Measurements from ENCODE around the gene HDAC9.

The HDAC9 gene

DNA sequence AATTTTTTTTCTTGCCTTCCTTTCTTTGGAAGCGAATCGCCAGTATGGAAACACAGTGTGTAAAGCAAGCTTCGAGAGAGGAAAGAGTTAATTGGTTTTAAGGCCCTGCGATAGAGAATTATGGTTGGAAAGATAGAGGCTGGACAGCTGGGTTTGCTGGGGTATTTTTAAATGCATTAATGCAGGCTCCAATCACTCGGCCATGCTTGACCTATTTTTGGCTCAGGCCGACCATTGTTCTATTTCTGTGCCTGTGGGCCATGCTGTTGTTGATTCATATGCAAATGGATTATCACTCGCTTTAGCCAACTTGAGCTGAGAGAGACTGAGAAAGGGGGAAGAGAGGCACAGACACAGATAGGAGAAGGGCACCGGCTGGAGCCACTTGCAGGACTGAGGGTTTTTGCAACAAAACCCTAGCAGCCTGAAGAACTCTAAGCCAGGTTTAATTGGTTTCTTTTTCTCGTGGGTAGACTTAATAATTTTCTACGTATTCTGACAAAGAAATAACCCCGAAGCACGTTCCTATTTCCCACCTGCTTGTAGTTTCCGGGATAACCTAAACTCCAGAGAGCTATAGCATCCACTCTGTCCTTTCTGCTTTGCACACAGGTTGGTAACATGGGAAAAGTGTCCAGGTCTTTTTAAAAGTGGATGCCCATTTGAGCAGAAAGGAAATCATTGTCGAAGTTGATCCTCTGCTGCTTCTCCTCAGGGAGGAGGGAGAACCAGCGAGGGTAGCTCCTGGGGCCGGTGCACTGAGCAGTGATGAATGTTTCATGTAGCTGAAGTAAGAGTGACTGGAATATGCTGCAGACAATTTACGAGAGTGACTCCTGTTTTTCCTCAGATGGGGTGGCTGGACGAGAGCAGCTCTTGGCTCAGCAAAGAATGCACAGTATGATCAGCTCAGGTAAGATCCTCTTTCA, at the start of gene HDAC9:
HDAC9 (plus strand) TSS at position 338 of the 929 bp plus-strand sequence; CDS start at position 892, 554 bp downstream.
- DNase-seq, result peak in 1 of 2 donors; percentile 13

DNA sequence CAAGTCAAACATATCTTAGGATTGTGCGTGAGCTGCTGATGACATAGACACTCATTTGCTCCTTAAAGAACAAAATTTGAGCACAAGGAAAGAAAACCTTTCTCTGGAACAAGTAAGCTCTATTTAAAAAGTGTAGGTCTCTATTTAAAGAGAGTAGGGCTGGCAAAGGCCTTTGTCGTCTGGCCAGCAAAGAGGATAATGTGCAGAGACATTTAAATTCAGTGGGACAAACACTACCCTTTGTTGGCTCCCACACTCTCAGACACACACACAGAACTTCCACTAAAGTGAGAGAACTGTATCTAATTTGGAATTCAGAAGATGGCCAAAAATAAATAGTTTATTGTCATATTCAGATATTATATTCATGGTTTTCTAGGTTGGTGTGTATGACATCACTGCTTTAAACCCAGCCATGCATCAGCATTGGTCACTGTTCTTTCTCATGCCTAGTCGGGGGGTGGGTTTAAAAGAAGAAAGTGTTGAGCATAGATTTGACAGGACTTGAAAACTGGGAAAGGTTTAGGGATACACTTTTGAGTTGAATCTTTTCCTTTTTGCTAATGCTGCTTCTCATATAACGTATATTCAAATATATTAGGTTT, 49.5 kb upstream of the HDAC9 start:
- no peak for DNase-seq

DNA sequence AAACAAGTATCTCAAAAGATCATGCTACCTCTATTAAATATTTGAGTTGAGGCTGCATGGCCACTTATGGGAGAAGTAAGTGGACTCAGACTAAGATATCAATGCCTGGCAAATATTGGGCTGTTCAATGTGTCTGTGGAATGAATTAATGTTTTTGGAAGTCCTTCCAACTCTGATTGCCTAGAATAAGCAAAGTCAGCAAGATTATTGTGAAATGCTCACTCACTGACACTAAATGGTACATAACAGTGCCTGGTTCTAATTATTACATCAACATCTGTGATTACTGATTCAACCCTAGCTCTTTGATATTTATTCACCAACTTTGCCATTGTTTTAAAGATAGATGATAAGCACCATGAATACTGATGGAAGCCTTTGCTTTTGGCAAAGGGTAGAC, 45.5 kb upstream of the HDAC9 start:
- DNase-seq, result no peak

GRCh38 chr7:18455606-18456005, 39.9 kb upstream of the HDAC9 start:
- no peak for DNase-seq

DNA sequence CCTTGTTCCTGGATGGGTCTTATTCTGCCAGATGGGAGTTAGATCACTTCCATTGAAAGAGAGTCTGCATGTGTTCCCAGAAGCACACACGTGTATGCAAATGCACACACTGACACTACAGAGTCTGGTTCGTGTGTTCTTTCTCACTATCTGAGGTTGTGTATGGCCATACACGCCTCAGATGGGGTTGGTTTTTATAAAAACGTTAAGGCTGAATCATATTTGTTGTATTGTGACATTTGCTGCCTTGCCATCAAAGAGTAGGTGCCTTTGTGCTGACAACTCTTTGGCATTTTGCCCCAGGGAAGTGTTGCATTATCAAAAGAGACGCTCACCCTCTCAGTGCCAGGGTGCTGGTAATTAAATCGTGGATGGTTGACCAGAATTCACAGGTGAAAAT, 37.7 kb upstream of the HDAC9 start:
- DNase-seq, result no peak

DNA sequence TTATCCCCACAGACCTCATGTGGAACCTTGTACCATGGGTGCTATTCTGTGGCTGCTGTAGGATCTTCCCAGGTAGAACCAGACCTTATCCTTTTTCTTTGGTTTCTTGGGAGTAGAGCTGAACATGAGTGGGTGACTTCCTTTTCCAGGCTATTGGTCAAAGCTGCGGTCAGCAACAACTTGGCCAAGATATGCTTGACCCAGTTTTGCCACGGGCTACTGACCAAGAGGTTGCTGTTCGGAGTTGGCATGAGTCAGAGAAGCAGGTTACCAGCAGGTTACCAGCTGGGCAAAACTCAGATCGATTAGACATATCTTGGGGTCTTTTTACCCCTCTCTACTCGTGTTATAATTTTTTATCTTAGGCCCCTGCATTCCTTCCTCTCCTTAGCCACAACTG, 36.7 kb upstream of the HDAC9 start:
- DNase-seq, result no peak

DNA sequence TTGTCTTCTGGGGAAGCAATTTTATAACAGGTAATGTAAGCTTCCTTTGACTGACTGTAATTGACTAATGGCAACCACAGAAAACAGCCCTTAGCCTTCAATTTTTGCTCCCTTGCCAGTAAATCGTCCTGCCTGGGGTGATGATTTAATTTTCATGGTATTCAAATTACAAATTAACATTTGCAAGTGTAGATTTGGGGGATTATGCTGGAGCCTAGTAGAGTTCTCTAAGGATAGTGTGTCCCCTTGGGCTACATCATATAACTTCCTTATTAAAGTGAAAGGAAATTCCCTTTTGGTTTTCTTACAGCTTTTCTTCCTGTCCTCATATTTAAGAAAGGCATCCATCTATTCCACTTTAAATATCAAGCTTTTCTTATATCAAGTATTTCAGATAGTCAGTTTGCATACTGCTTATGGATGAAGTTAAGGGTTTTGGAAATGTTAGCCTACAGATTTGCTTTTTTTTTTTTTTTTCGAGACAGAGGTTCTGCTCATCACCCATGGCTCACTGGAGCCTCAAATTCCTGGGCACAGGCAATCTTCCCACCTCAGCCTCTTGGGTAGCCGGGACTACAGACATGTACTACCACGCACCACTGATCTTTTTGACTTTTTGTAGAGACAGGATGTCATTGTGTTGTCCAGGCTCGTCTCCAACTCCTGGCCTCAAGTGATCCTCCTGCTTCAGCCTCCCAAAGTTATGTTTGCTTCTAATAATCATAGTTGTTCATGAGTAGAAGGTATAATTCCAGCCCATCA, 35.9 kb upstream of the HDAC9 start:
- DNase-seq, result no peak

- DNase-seq, result no peak
These were observed 33.6 kb upstream of the HDAC9 start for GRCh38 chr7:18461785-18462467.

DNA sequence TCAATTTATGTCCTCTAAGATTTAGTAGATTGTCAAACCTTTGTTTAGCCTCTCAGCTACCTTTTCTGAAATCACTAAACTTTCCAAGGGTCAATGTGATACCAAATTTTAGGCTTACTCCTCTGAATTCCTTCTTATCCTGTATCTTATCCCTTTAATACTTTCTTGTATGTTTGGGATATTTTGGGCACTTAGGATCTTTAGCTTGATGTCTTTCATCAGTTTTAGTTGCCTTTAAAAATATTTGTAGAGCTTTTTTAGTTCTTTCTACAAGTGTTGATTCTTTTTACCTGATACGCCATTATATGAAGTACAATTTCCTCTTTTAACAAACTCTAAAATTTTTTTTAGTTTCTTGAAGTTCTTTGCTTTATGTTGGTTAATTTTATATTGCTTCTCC, 30.7 kb upstream of the HDAC9 start:
- no peak for DNase-seq

GRCh38 chr7:18467011-18467410, 28.5 kb upstream of the HDAC9 start:
- DNase-seq, result no peak

GRCh38 chr7:18468795-18469194, 26.8 kb upstream of the HDAC9 start:
- no peak for DNase-seq

- DNase-seq, result no peak
These were observed 26.2 kb upstream of the HDAC9 start for GRCh38 chr7:18469316-18469715.

DNA sequence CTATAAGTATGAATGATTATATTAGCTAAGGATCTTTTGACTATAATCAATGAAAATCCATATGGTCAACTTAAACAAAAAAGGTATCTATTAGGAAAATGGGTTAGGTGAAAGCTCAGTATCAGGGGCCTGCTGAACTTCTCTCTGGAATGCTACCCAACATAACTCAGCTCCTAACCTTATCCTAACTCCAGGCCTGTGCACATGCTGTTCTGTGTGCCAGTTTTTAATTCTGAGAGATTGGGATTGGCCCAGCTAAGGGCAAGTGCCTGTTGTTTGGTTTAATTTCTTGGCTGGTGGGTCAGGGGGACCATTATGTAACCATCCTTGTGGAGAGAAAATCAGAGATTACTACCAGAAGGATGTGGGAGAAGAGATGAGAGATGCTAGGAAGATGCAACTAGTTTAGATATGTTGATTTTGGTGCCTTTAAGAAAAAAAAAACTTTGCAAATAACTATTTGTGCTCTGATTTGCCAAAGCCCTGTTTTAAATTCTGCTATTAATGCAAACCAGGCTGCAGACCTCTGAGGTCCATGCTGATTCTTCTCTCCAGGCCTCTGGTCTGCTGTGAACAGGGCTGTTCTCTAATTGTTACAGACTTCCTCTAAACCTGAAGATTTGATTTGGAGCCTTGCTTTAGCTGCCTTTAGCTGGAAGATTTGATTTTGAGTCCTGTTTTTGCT, 23.9 kb upstream of the HDAC9 start:
- no peak for DNase-seq

GRCh38 chr7:18472161-18472483, 23.4 kb upstream of the HDAC9 start:
- DNase-seq, result no peak

DNA sequence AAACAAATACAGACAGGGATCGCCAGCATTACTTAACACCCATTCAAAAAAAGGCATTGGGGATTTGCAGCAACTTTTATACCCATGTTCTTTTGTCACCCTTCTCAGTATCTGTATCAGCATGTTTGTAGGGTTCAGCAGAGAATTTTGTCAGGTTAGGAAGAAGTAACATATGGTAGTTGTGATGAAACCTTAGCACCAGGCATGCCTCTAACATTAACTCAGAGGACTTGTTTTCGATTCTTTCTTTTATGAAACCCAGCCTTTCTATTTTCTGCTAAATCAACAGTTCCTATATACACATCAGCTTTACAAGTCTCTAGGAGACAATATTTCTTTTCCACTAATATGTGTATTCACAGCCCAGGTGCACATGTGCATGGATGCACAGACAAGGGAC, 22.4 kb upstream of the HDAC9 start:
- no peak for DNase-seq

GRCh38 chr7:18474944-18475343, 20.6 kb upstream of the HDAC9 start:
- DNase-seq, result no peak

DNA sequence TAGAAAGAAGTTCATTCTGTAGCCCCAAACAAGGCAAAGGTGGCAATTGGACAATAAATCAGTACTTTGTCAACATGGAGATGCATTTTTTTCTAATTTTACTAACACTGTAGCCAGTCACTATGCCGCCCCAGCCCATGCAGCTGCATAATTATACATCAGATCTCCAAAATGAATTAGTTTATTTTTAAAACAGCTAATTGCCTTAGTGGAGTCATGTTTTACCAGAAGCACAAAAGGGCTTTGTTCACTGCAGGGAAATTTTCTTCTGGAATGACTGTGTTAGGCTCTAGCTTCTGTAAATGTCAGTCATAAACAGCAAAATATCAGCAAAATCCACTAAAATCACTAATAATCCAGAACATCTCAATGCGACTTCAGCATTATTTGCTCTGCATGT, 20.1 kb upstream of the HDAC9 start:
- no peak for DNase-seq

- DNase-seq, result no peak
These were observed 13.8 kb upstream of the HDAC9 start for GRCh38 chr7:18481776-18482175.

DNA sequence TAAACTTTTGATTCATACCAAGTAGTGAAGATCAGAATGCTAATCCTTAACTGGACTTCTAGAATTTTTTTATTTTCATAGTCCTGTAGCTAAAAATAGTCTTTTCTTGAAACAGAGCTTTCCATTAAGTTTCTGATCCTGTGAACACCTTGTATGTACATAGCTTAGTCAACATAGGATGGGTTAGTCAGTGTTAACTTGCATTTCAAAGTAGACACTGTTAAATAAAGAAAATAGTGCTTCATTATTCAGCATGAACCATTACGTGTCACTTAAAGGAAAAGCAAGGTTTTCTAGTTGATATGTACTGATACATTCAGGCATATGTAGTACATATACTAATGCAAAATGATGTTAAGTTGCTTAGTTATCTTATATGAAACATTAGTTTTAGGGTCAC, 7.5 kb upstream of the HDAC9 start:
- no peak for DNase-seq

- no peak for DNase-seq
These were observed 5.9 kb upstream of the HDAC9 start for GRCh38 chr7:18489624-18490023.

DNA sequence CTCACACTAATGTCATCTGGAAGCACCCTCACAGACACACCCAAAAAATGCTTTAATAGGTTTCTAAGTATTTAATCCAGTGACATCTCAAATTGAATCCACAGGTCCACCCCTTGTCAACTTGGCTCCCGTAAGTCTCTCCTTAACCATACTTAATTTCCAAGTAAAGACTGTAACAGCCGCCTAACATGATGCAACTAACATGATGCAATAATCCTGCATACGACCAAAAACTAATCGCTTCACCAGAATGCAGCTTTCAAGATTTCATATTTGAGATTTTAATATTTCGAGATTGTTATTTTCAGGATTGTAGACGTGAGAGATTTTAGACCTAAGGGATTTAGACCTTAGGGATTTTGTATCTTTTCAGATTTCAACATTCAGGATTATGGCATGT, 3.7 kb upstream of the HDAC9 start:
- no peak for DNase-seq

DNA sequence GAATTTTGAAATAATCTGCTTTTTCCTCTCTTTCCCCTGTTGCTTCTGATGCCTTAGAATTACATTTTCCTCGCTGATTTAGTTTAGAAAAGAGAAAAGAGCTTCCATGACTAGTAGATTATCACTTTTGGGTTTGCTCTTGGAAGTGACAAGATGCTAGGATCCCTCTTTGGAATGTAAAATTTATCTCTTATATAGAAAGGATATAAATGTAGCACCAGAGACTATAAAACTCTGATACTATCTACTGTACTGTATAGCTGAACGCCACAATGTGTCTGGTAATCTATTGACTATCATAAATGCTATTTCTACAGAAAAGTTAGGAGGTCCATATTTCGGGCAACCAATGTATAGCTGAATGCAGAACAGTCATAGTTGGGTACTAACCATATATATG, 1.1 kb upstream of the HDAC9 start:
- no peak for DNase-seq

Data from bone marrow (tissue), 2 donors.